ENCODE results near the gene ZNF423.

DNA sequence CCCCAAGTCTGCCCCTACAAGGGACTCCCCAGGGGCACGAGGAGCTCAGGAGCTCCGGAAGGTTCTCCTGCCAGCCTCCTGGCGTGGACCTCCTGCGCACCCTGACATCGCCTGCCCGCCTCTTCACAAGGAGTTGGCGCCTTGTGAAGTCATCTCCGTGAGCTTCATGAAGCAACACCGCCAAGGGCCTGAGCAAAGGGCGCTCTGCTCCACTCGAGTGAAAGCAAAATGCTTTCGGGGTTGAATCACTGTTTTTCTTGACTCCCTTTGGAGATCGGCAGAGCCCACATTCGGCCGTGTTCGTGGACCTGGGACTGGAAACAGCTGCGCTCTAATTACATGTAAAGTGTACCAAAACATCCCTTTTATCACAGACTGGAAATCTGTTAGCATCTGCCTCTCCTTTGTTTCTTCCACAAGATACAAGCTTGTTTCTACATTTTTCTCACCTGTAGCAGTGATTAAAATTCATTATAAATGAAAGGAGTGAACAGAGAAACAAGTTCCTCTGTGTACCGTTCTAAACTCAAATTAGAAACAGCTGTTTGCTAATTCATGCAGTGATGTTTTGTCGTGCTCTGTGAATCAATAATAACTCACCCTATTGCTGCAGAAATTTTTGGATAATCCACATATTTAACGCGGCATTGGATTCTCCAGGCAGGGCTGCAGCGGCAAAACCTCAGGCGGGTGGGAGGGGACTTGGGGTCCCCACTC, 203.3 kb downstream of the ZNF423 start:
- TF ChIP-seq, protein P1, sequence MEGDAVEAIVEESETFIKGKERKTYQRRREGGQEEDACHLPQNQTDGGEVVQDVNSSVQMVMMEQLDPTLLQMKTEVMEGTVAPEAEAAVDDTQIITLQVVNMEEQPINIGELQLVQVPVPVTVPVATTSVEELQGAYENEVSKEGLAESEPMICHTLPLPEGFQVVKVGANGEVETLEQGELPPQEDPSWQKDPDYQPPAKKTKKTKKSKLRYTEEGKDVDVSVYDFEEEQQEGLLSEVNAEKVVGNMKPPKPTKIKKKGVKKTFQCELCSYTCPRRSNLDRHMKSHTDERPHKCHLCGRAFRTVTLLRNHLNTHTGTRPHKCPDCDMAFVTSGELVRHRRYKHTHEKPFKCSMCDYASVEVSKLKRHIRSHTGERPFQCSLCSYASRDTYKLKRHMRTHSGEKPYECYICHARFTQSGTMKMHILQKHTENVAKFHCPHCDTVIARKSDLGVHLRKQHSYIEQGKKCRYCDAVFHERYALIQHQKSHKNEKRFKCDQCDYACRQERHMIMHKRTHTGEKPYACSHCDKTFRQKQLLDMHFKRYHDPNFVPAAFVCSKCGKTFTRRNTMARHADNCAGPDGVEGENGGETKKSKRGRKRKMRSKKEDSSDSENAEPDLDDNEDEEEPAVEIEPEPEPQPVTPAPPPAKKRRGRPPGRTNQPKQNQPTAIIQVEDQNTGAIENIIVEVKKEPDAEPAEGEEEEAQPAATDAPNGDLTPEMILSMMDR (IDR thresholded peaks at IDR 0.05) = no peak
- no peak for TF ChIP-seq POLR2A (IDR thresholded peaks at IDR 0.05)
